GM21526 (cell line): ENCODE data around the gene TEX29.

ENCODE experiments used
- ATAC-seq: cut with Tn5 transposase; IDR thresholded peaks from one replicate; pipeline ENCODE4 v1.9.1; 2021; ENCODE audit warnings: moderate library complexity; ENCODE audit not compliant: unreplicated experiment, low FRiP score

Gene TEX29

DNA sequence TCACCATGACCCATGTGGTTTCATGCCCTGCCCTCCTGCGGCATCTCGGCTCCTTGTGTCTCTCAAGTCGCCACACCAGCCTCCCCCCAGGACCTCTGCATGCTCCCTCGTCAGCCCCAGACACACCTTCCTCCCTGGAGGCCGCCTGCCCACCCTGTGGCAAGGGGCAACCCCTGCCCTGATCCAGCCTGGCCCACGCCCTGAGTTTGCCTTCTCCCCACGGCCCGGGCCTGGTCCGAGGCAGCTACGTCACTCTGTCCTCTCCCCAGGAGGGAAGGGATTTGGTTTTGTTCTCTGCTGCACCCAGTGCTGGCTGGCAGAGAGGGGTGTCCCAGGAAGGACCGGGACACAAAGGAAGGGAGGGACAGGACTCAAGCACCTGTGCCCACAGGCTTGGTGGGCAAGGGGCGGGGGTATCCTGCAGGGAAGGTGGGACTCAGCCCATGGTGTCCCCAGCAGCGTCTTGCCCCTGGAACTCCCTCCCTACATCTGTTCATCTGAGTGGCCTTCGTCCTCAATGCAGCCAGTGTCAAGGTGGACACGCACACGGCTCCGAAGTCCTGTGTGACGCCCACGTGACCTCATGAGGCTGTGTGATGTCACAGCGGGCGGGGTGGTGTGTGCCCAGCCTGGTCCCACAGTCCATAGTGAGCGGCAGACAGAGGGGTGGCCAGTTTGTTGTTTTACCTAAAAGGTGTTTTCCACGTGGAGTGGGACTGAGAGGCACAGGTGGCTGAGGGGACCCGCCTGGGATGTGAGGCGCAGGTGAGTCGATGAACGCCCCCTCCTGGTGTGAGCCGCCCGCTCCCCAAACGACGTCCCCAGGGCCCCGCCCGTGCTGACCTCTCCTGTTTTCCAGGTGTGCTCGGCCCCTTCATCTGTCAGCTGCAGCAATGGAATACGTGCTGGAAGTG lies at the start of gene TEX29:
TEX29 (plus strand) TSS at position 645 of the 914 bp plus-strand sequence; CDS start at position 894, 249 bp downstream.
- ATAC-seq = no peak

DNA sequence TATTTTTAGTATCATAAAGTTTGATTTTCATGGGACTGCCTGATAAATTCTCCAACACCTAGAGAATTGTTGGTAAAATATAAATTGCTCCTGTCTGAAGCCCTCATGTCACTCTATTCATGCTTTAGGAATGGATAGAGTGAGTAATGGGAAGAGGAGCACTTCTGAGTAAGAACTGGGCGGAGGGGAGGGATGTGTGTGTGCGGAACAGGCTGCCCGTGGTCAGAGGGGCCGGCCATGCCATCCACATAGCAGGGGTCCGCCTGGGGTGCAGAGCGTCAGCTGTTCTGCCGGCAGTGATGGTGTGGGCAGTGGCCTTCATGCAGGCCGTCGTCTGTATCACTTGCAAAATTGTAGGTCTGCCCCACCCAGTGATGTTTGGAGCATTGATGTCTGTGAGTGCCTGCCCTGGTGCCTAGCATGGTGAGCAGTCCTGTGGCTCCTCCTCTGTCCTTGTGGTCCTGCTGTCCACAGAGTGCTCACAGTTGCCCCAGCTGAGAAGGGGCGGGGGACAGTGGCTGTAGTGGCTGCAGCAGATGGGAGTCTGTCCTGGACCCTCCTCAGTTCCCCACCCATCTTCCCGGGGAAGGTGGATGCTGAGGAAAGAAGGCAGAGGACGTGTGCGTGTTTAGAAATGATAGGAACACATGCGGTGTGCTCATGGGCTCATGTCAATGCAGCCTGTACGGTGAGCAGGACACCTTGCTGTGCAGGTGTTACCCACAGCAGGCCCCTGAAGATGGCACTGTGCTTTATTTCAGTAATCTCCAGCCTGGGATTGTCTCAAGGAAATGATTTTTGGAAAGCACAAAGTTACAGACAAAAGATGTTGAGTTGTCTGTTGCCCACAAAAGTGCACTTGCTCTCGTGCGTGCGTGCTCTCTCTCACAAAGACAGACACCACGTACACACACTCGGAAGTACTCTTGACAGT lies 49.4 kb upstream of the TEX29 start:
- no peak for ATAC-seq

DNA sequence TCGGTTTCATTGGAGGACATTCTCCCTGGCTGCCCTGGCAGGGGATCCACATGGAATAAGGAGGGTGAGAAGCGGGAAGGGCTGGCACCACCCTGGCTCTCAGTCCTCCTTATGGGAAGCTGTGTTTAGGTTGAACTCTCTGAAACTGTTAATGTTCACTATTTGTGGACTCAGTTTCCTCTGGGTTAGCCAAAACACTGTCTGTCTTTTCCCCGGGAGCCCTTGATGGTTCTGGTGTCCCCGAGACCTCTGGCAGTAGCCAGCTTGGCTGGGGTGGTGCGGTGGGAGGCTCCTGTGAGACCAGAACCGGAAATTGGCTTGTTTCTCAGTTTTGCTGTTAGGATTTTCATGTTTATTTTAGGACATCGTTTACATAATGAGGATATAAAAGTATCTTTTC lies 48.3 kb upstream of the TEX29 start:
- no peak for ATAC-seq

- ATAC-seq = no peak
Measured at GRCh38 chr13:111275382-111275781, 45.1 kb upstream of the TEX29 start.

GRCh38 chr13:111275995-111276618 lies 44.3 kb upstream of the TEX29 start:
- ATAC-seq = no peak

- no peak for ATAC-seq
Measured at GRCh38 chr13:111278258-111278657, 42.2 kb upstream of the TEX29 start.

- no peak for ATAC-seq
Measured at GRCh38 chr13:111278743-111279652, 41.4 kb upstream of the TEX29 start.

- ATAC-seq = no peak
Measured at GRCh38 chr13:111280226-111280625, 40.2 kb upstream of the TEX29 start.

DNA sequence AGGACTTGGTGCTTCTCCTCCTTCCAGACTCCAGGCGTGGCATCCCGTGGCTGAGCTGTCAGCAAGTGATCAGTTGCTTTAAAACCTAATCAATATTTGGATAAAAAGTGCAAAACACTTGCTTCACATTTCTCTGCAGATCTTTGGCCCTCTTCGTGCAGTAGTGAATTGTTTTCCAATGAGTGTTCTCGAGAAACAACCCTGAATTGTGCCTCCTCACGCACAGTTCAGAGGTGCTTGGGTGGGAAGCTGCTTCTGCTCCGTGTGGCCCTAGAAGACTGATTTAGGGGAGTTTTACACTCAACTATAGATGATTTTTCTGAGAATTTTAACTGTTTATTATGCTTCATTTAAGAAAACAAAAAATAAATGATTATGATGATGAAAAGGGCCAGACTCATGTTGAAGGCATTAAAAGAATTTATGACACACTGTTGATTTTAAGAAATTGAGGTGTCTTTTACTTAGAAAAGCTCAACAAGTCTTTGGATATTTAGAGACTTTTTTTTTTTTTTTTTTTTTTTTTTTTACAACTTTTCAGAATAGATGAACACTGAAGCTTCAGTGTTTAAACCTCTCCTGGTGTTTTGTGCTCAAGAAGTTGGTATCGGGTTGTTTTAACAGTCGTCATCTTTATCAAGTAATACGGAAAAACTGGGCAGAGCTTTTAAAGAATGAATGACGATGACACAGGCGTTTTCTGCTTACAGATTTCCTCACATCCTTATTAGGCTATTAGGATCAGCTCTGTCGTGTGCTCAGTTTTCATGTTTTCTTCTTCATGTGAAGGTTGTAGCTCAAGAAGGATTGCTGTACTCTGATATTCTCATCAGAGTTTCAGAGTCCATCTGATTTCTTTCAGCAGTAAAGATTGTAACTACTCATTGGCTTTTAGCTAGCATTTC lies 39.5 kb upstream of the TEX29 start:
- ATAC-seq = no peak

DNA sequence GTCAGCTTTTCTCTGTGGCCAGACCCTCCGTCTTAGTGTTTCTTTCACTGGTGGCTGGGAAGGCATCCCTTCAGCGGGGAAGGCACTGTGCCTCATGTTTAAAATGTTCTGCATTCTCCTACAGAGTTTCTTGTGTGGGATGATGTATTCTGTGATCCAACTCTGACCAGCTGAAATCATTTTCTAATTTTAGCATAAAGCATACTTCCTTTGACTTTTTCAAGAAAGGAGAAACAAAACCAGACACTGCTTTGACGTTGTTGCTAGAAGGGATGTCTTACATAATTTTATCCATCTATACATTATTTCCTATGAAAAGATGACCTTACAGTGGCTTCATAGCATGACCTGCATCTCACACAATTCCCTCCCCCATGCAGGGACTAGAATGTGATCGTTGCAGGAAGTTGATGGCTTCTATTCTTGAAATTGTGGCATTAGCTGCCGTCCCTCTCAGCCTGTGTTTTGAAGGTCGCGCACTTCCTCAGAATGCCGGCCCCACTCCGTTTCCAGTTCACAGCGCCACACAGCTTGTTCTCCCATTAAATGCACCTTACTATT lies 38.6 kb upstream of the TEX29 start:
- no peak for ATAC-seq

DNA sequence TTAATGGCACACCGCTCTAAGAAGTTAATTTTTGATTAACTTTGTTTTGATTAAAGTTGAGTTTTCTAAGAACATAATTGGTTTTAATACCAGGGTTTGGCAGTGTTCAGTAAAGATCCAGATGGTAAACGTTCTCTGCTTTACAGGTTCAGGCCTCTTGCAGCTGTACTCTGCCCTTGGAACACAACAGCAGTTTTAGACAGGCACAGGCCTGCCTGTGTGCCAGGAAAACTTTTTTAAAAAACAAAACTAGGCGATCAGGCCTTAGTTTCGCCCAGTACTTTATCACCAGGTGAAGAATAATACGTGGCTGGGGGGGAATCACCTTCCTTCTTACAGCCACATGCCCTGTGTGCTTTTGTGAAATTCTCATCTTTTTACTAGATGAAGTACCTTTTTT lies 38.0 kb upstream of the TEX29 start:
- no peak for ATAC-seq

GRCh38 chr13:111282997-111283396 lies 37.4 kb upstream of the TEX29 start:
- no peak for ATAC-seq

DNA sequence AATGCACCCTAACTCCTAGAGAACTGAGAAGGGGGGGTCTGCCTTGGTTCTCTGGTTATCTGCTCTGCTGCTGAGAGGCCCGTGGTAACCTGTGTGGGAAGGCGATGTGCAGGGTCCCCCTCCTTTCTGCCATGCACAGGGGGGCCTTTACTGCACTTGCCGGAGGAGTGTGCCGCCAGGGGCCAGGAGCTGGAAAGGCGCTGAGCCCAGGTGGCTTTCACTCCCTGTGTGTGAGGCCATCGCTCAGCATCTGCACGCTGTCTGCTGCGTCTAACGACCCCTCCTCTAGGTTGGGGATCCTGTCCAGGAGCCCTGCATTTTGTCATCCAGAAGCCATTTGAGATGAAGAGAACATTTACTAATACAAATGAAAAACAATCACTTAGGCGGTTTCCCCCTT lies 37.0 kb upstream of the TEX29 start:
- ATAC-seq = no peak

- ATAC-seq = no peak
Measured at GRCh38 chr13:111283991-111284390, 36.5 kb upstream of the TEX29 start.

DNA sequence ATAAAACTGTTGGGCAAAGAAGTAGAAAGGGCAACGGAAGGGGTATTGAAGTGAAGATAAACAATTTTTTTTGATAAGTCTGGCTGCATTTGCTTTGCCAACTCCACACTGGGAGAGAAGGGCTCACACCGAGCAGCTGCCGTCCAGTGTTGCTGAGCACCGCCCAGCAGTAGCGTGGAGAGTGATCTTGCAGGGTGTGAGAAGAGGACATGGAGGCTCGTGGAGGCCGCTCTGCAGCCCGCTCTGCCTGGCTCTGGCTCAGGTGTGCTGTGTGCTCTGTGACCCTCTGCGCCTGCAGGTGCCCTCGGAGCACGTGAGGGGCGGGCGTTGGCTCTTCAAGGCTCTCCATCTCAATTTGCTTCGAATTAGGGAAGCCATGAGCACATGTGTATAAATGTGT lies 35.9 kb upstream of the TEX29 start:
- ATAC-seq = no peak

- ATAC-seq = no peak
Measured at GRCh38 chr13:111286162-111286561, 34.3 kb upstream of the TEX29 start.

DNA sequence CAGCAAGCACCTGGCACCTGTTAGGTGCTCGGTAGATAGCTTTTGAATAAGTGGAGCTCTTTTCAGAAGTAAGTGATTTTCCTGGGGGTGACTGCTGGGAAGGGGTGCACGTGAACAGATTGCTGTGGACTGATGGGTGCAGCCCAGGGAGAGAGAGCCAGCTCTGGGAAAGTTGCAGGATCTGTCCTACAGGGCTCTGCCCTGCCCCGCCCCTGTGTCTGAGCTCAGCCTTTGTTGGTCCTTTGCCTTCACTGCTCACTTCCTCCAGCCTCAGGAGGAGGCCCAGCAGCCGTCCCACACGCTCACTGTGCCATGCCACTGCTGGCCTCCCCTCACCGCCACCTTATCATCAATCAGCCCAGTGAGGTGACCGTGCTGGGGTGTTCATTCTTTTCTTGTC lies 33.7 kb upstream of the TEX29 start:
- no peak for ATAC-seq

DNA sequence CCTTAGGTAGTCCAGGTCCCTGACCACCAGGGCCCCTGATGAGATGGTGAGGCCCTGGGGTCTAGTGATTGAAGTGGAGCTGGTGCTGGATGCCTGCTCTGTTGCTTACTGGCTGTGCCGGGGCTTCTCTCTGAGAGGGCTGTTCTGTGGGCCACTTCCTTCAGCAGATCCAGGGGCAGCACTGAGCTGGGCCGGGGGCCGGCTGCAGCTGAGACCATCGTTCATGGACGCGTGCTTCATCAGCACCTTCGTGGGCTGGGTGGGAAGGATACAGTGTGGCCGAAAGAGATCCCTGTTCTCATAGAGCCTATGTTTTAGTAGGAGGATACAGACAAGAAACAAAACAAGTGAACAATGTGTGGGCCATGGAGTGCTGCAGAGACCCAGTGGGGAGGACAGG lies 33.2 kb upstream of the TEX29 start:
- no peak for ATAC-seq

GRCh38 chr13:111288276-111288675 lies 32.2 kb upstream of the TEX29 start:
- ATAC-seq = no peak
